ELF-1 (cell line): ENCODE data around the gene EML3.
"Not testable (repeated sequence)": the region's sequence is repeated elsewhere in the genome, so short reads cannot be mapped to it uniquely, and the experiment has no call there.

ENCODE experiments used
- DNase-seq: peaks from one replicate; pipeline ENCODE4 v3.0.0-alpha.2; 2016; ENCODE audit warnings: low read depth, low spot score

Gene EML3

GRCh38 chr11:62571493-62571892 is 41.1 kb downstream of the EML3 start:
- not testable (repeated sequence) for DNase-seq

GRCh38 chr11:62570903-62571302 is 41.7 kb downstream of the EML3 start:
- not testable (repeated sequence) for DNase-seq

- no peak for DNase-seq
Observed at GRCh38 chr11:62569611-62570010, 43.0 kb downstream of the EML3 start.

- DNase-seq = no peak
Observed at GRCh38 chr11:62567018-62567633, 45.4 kb downstream of the EML3 start.

GRCh38 chr11:62566247-62566646 is 46.3 kb downstream of the EML3 start:
- no peak for DNase-seq

- no peak for DNase-seq
Observed at GRCh38 chr11:62565100-62565802, 47.3 kb downstream of the EML3 start.

GRCh38 chr11:62561677-62562230 is 50.8 kb downstream of the EML3 start:
- DNase-seq = peak; percentile 82

GRCh38 chr11:62560566-62561103 is 51.9 kb downstream of the EML3 start:
- peak; percentile 99 for DNase-seq

- not testable (repeated sequence) for DNase-seq
Observed at GRCh38 chr11:62559626-62560025, 52.9 kb downstream of the EML3 start.

- no peak for DNase-seq
Observed at GRCh38 chr11:62559204-62559603, 53.4 kb downstream of the EML3 start.

- DNase-seq = peak; percentile 79
Observed at GRCh38 chr11:62558669-62559068, 53.9 kb downstream of the EML3 start.

- no peak for DNase-seq
Observed at GRCh38 chr11:62556875-62557631, 55.5 kb downstream of the EML3 start.

GRCh38 chr11:62556108-62556874 is 56.3 kb downstream of the EML3 start:
- DNase-seq = peak; percentile 86

- peak; percentile 49 for DNase-seq
Observed at GRCh38 chr11:62555464-62556107, 57.0 kb downstream of the EML3 start.

GRCh38 chr11:62554387-62555167 is 58.0 kb downstream of the EML3 start:
- DNase-seq = peak; percentile 87

- no peak for DNase-seq
Observed at GRCh38 chr11:62553839-62554361, 58.7 kb downstream of the EML3 start.

- peak; percentile 93 for DNase-seq
Observed at GRCh38 chr11:62553080-62553838, 59.3 kb downstream of the EML3 start.

- DNase-seq = peak; percentile 67
Observed at GRCh38 chr11:62552485-62553079, 60.0 kb downstream of the EML3 start.
